HG03064 (cell line): ENCODE measurements around the gene DFFA.
"Not testable (repeated sequence)": the region's sequence is repeated elsewhere in the genome, so short reads cannot be mapped to it uniquely, and the experiment has no call there.

ENCODE experiments used
- ATAC-seq: cut with Tn5 transposase; IDR thresholded peaks from one replicate; pipeline ENCODE4 v1.9.1; 2021; ENCODE audit warnings: low read depth; ENCODE audit not compliant: unreplicated experiment

DFFA gene

GRCh38 chr1:10470043-10470442, 2.3 kb downstream of the DFFA start:
- ATAC-seq = no peak

- no peak for ATAC-seq
Measured at GRCh38 chr1:10467078-10467477, 5.3 kb downstream of the DFFA start.

DNA sequence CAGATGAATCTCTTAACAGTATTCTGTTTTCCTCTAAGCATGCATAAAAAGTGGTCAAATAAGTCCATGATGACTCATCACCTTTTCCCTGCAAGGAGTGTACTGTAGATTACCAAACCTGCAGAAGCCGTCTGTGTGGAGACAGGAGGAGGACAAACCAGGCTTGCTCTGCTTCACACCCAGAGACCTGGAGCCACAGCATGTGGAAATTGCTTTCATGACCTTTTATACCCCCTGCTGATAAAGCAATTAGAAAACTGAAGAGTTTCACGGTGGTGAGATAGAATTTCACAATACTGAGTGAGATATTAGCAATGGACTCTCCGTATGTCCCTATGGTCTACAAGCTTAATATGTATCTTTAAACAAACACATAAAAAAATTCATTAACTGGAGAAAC, 13.1 kb downstream of the DFFA start:
- ATAC-seq = no peak

DNA sequence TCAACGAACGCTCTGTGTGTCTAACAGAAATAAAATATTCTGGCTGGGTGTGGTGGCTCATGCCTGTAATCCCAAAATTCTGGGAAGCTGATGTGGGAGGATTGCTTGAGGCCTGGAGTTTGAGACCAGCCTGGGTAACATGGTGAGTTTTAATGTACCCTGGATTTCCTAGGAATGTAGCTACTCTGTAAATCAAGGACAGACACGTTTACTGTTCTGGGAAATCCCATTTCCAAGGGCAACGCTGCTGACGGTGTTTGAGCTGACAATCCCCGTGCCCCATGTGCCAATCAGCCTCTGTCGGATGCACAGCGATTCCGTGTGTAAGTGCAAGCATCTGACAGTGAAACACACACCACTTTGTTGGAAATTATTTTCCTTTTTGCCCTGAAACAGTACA, 14.5 kb downstream of the DFFA start:
- no peak for ATAC-seq

- not testable (repeated sequence) for ATAC-seq
Measured at GRCh38 chr1:10457462-10457861, 14.9 kb downstream of the DFFA start.

DNA sequence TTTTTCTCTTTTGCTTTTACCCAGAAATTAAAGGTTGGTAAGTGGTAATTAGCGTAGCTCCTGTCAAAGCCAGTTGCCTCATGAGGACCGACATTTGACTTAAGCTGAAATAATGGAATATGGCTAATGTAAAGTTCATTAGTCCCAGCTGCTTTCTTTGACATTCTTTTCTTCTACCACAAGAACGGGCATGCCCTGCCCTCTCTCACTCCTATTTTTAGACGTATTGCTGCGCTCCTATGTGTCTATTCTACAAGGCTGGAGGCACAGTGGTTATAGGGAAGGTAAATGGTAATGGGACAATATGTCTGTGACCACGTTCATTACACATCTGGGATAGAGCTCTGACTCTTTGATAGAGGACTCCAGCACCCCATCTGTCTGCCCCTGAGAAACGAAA, 15.7 kb downstream of the DFFA start:
- no peak for ATAC-seq

DNA sequence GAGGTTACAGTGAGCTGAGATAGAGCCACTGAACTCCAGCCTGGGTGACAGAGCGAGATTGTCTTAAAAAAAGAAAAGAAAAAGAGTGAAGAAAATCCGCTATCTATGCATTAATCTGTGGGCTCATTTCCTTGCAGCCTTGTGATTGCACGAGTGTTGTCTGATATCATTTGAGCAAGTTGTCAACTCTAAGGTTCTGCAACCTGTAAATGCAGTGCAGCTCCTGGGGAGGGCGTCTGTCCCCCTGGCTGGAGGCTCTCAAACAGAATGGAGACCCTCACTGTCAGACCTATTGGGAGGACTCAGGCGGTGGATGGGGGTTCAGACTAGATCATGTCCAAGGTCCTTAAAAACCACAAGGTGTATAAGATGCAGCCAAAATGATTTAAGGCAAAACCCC, 16.3 kb downstream of the DFFA start:
- ATAC-seq = no peak

DNA sequence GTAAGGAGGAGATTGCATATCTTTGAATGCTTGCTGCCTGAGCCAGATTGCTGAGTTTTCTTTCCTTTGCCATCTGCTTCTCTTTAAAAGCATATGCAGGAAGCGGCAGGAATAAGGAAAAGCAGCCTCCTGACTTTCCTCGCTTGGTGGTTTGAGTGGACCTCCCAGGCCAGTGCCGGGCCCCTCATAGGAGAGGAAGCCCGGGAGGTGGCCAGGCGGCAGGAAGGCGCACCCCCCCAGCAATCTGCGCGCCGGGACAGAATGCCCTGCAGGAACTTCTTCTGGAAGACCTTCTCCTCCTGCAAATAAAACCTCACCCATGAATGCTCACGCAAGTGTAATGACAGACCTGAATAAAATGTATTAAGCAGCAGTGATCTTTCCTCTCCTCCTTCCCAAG, 21.0 kb downstream of the DFFA start:
- ATAC-seq = no peak

DNA sequence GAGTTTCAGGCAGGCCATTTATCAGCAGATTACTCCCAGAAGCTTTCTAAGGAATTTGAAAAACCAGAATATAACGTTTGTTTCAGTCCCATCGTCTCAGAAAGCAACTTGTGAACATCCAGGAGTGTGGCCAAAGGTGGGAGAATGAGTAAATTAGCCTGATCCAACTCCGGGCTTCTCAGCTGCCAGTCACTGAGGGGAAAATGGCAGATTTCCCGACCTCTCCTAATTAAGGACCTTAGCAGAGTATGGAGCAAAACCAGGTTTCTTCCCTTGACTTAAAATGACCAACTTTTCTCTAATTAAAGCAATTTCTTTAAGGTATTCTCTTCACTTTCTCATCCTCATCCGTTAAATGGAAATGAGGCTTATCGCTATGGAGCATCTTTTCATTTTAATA, 21.5 kb downstream of the DFFA start:
- no peak for ATAC-seq

- ATAC-seq = no peak
Measured at GRCh38 chr1:10450156-10450814, 22.0 kb downstream of the DFFA start.

- ATAC-seq = no peak
Measured at GRCh38 chr1:10449751-10450150, 22.6 kb downstream of the DFFA start, which contains the start of gene CORT. Gene CORT (plus strand): TSS chr1:10450031. CDS start chr1:10450224, 193 bp downstream.

GRCh38 chr1:10446790-10447422, 25.4 kb downstream of the DFFA start:
- ATAC-seq = no peak

DNA sequence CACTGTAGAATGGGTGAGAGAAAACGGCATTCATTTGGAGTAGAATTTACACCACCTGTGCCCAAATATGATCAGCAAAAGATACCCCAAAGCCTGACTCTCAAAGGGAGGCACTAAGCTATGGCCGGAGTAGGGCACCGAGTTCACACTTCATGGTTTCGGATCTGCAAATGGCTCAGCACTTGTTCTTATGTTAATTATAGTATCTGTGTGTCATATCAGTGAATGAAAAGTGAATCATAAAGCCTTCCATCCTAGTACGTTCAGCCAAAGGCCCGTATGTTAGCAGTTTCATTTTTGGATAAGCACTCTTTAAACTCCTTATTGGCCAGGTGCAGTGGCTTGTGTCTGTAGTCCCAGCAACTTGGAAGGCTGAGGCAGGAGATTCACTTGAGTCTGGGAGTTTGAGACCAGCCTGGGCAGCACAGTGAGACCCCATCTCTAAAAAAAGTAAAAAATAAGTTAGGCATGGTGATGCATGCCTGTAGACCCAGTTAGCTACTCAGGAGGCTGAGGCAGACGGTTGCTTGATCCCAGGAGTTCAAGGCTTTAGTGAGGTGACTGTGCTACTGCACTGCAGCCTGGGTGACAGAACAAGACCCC, 27.4 kb downstream of the DFFA start:
- ATAC-seq = no peak

GRCh38 chr1:10444248-10444647, 28.1 kb downstream of the DFFA start:
- ATAC-seq = no peak

GRCh38 chr1:10440794-10441193, 31.5 kb downstream of the DFFA start:
- no peak for ATAC-seq

- no peak for ATAC-seq
Measured at GRCh38 chr1:10440305-10440704, 32.0 kb downstream of the DFFA start.

- no peak for ATAC-seq
Measured at GRCh38 chr1:10438677-10439163, 33.6 kb downstream of the DFFA start.

DNA sequence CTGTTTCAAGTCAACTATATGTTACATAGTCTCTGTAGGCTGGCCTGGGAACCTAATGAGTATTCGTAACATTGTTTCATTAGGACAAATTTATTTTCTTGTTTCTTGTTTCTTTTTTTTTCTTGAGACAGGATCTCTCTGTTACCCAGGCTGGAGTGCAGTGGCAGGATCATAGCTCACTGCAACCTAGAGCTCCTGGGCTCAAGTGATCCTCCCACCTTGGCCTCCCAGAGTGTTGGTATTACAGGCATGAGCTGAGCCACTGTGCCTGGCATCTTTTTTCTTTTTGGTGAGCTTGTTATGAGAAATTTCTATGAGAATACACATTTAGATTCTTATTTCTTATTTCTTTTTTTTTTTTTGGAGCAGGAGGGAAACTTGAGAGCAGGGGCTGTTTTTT, 35.3 kb downstream of the DFFA start:
- ATAC-seq = no peak

GRCh38 chr1:10434590-10434989, 37.7 kb downstream of the DFFA start:
- ATAC-seq = no peak

DNA sequence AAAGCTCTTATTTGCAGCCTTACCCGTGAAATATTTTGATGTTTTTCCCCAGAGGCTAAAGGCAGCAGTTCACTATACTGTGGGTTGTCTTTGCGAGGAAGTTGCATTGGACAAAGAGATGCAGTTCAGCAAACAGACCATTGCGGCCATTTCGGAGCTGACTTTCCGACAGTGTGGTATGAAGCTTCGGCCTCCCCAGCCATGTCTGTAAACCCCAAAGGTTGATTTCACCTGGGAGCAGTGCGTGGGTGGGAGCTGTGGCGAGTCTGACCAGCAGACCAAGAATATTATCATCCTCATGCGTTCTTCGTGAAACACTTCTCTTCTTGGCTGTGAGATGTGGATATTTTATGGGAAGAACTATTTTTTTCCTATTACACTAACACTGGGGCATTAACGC, 38.5 kb downstream of the DFFA start:
- ATAC-seq = no peak

DNA sequence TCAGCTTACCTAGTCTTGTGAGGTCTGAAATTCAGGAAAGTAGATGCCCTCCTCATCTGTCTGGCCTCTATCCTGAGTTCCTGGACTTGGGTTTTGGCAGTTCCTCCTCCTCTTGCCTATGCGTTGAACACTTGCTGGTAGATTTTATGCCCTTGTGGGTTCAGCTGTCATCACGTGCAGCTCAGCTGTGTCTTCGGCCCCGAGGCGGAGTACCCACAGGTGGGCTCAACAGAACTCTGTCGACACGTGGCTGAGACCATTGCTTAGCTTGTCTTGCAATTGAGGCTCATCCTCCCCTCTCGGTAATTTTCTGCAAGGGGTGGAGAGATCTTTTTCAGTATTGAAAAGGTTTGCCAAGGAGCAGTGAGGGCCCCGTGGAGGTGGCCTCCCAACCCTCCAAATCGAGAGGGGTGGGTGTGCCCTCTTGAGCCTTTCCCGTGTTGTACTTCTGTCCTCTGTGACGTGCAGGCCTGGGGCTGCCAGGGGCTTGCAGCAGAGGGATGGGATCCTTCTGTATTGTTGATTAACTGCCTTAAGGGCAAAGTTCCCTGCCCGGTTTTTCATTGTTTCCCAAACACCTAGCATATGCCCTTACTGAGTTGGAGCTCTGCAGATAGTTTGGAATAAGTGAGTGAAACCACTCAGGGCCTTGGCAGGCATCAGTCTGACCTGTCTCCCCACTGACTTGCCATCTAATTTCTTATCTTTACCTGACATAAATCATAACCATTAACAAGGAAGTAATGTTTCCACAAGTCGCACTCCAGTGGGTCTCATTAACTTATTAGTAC, 39.2 kb downstream of the DFFA start:
- ATAC-seq = no peak
